AG09319 (cell line): ENCODE results near the gene MGLL.

Experiments used
- DNase-seq: peaks from one replicate; pipeline ENCODE4 v3.0.0-alpha.2; 2010; ENCODE audit warnings: low read depth; ENCODE audit errors: extremely low read depth
- TF ChIP-seq, protein P1 (sequence below): IDR thresholded peaks from 2 replicates; pipeline ENCODE4 v1.5.1; 2011; ENCODE audit warnings: low read depth, mild to moderate bottlenecking, inconsistent platforms, low read length, moderate library complexity

MGLL gene

DNA sequence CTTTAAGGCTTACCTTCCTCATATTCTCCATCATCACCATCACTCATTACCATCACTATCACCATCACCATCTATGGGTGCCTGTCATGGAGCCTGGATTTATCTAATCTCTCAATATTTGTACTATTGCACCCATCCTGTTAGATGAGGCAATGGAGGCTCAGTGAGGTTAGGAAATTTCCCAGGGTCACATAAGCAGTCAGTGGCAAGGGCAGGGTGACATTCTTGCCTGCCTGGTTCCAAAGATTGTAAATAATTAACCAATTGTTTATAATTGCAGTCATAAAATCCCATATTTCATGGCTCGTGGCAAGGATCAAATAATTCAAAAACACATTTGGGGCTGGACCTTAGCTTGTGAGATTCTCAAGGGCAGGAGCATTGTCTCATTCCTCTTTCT, 55.2 kb downstream of the MGLL start:
- no peak for DNase-seq
- TF ChIP-seq, protein P1, sequence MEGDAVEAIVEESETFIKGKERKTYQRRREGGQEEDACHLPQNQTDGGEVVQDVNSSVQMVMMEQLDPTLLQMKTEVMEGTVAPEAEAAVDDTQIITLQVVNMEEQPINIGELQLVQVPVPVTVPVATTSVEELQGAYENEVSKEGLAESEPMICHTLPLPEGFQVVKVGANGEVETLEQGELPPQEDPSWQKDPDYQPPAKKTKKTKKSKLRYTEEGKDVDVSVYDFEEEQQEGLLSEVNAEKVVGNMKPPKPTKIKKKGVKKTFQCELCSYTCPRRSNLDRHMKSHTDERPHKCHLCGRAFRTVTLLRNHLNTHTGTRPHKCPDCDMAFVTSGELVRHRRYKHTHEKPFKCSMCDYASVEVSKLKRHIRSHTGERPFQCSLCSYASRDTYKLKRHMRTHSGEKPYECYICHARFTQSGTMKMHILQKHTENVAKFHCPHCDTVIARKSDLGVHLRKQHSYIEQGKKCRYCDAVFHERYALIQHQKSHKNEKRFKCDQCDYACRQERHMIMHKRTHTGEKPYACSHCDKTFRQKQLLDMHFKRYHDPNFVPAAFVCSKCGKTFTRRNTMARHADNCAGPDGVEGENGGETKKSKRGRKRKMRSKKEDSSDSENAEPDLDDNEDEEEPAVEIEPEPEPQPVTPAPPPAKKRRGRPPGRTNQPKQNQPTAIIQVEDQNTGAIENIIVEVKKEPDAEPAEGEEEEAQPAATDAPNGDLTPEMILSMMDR = no peak

DNA sequence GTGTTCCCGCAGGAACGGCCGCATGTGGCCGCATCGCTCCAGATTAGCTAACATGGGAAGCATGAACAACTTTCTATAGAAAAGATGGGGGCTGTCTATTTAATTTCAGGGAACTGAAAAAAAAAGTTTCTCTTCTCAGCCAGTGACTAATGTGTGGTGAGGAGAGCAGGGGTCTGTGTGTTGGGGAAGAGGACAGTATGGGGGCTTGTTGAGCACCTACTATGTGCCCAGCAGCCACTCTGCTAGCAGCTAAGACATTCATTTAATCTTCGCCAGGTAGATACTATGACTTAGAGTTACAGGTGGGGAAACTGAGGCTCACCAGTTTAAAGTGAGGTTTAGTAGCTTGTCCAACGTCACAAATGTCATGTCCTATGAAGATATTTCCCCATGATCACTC, 56.6 kb downstream of the MGLL start:
- TF ChIP-seq, protein P1 = no peak
- DNase-seq = no peak

GRCh38 chr3:127764841-127765362, 57.4 kb downstream of the MGLL start:
- DNase-seq = no peak
- TF ChIP-seq, protein P1 = no peak; the same call in 1 of the 2 replicates

DNA sequence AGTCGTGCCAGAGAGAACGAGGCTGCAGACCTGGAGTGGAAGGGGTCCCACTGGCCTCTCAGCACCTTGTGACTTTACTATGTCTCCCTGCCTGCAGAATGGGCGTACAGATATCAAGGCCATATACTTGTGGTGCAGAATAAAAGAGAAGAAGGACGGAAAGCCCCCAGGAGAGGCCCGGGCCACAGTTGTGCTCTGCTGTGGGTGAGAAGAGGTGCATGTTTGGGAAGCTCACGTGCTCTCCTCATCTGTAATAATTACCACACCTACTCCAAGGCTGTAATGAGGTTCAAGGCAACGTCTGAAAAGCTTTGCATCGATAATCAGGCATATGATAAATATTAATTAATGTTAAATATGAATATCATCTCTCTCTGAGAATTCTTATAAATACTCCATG, 58.0 kb downstream of the MGLL start:
- TF ChIP-seq, protein P1 = no peak
- DNase-seq = no peak

DNA sequence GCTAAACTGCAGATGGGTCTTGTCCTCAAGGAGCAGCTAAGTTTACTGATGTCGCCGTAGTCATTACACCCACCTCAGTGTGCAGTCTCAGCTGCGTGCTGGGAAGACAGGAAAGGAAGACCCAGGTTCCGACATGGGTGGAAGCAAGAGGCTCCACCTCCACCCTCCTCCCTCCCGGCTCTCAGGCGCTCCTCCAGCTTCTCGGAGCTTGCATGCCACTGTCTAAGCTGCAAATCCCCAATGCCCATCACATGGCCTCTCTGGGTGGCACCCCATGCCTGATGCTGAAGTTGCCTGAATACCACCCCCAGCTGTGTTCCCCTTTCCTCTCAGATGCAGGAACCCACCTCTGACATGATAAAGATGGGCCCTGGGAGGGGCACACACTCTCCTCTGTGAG, 58.5 kb downstream of the MGLL start:
- no peak for DNase-seq
- TF ChIP-seq, protein P1 = no peak

DNA sequence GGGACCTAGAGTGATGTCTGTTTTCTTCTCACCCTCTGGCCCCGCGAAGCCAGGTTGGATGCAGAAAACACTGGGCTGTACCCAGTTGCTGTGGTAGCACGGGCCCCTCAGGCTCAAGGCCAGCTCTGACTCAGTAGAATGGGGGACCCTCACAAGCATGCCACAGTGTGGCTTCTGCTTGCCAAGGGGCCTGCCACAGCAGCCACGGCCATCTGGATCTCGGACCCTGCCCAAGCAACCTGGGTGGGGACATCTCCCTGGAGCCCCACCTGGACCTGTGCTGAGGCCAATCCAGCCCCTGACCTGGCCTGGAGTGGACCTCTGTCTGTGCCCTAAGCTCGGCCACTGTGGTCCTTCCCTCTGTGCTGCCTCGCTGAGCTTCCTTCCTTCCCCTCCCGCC, 59.0 kb downstream of the MGLL start:
- TF ChIP-seq, protein P1 = no peak

DNA sequence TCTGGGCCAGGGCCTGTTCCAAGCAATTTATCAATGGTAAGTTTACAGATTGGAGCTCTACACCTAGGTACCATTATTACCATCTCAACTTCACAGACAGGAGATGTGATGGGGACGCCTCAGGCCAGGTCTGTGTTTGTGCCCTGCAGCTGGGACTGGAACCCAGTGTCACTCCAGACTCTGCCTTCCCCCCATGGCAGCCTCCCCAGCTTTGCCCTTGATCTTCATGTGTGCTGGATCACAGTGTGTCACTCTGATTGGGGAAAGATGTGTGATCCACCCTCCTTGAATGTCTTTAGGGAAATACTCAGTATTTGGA, 59.6 kb downstream of the MGLL start:
- TF ChIP-seq, protein P1 = no peak
- DNase-seq = no peak

More for the DNA sequence above, 59.0 kb downstream of the MGLL start:
- DNase-seq = no peak
